Measurements from ENCODE around the gene SMARCAD1.
"Not testable (repeated sequence)": the region's sequence is repeated elsewhere in the genome, so short reads cannot be mapped to it uniquely, and the experiment has no call there.

The SMARCAD1 gene

GRCh38 chr4:94284889-94285288 lies 77.2 kb downstream of the SMARCAD1 start:
- no peak for TF ChIP-seq CTCF (IDR thresholded peaks at IDR 0.05; ENCODE audit: borderline replicate concordance, insufficient read depth, low read depth, low read length)

GRCh38 chr4:94285666-94286065 lies 78.0 kb downstream of the SMARCAD1 start:
- no peak for TF ChIP-seq CTCF (IDR thresholded peaks at IDR 0.05; ENCODE audit: borderline replicate concordance, insufficient read depth, low read depth, low read length)

More at GRCh38 chr4:94284889-94285288, 77.2 kb downstream of the SMARCAD1 start:
- no peak overlapping the region for H3K4me3 ChIP-seq (ENCODE audit: low read depth, low read length)

GRCh38 chr4:94290245-94290644 lies 82.6 kb downstream of the SMARCAD1 start:
- TF ChIP-seq CTCF (IDR thresholded peaks at IDR 0.05; ENCODE audit: borderline replicate concordance, insufficient read depth, low read depth, low read length): no peak
- H3K4me3 ChIP-seq (ENCODE audit: low read depth, low read length): no peak overlapping the region

More at GRCh38 chr4:94285666-94286065, 78.0 kb downstream of the SMARCAD1 start:
- no peak overlapping the region for H3K4me3 ChIP-seq (ENCODE audit: low read depth, low read length)

GRCh38 chr4:94293981-94294380 lies 86.3 kb downstream of the SMARCAD1 start:
- H3K4me3 ChIP-seq (ENCODE audit: low read depth, low read length): not testable (repeated sequence)

- H3K4me3 ChIP-seq (ENCODE audit: low read depth, low read length): not testable (repeated sequence)
Observed at GRCh38 chr4:94295473-94295872, 87.8 kb downstream of the SMARCAD1 start.

GRCh38 chr4:94298725-94299252 lies 91.1 kb downstream of the SMARCAD1 start:
- H3K4me3 ChIP-seq (ENCODE audit: low read depth, low read length): no peak overlapping the region
- TF ChIP-seq CTCF (IDR thresholded peaks at IDR 0.05; ENCODE audit: borderline replicate concordance, insufficient read depth, low read depth, low read length): no peak

GRCh38 chr4:94302191-94302590 lies 94.5 kb downstream of the SMARCAD1 start:
- H3K4me3 ChIP-seq (ENCODE audit: low read depth, low read length): no peak overlapping the region
- no peak for TF ChIP-seq CTCF (IDR thresholded peaks at IDR 0.05; ENCODE audit: borderline replicate concordance, insufficient read depth, low read depth, low read length)

GRCh38 chr4:94304365-94304971 lies 96.8 kb downstream of the SMARCAD1 start:
- H3K4me3 ChIP-seq (ENCODE audit: low read depth, low read length): no peak overlapping the region
- 0 out of 2 replicates have a peak, but pooled peaks have one; percentile 25 for TF ChIP-seq CTCF (IDR thresholded peaks at IDR 0.05; ENCODE audit: borderline replicate concordance, insufficient read depth, low read depth, low read length)
